ENCODE results near the gene PPM1A. TPM values are rescaled to one million over a fixed set of nuclear protein-coding genes. Genes with fewer than 3 reads are reported as not detected.

Gene PPM1A
- total RNA-seq, 1 donor from 2014 or later = 46.4 TPM

Other genes with a start within 250 kb of the PPM1A start
- gene PCNX4, start 157.3 kb upstream of the PPM1A start, total RNA-seq = 43.0 and 45.6 TPM in 2 replicates
- 51.2 and 52.2 TPM in 2 replicates for gene DHRS7, start 83.8 kb upstream of the PPM1A start, total RNA-seq
- not detected in 2 replicates for gene C14orf39, start 236.8 kb downstream of the PPM1A start, total RNA-seq